Transverse colon (tissue), 4 donors: ENCODE results near the gene KAT7. TPM values are rescaled to one million over a fixed set of nuclear protein-coding genes. Genes with fewer than 3 reads are reported as not detected.

Experiments used
- DNase-seq: peaks from one replicate; pipeline ENCODE4 v3.0.0-alpha.2; 2019
- H3K27ac ChIP-seq, 4 donors: fragments of 200-600 bp; sonication (generic); 2 replicates each; pipeline ENCODE4 v1.5.1; 2016 to 2018; ENCODE audit warnings: inconsistent platforms in 4 of 4
- H3K27me3 ChIP-seq: fragments of 200-600 bp; sonication (generic); 2 replicates; pipeline ENCODE4 v1.5.1; 2017; ENCODE audit warnings: inconsistent platforms
- H3K36me3 ChIP-seq, 4 donors: fragments of 200-600 bp; sonication (generic); 2 replicates each; pipeline ENCODE4 v1.5.1; 2017 to 2019; ENCODE audit warnings: inconsistent platforms in 4 of 4
- H3K4me1 ChIP-seq, 4 donors: fragments of 200-600 bp; sonication (generic); 2 replicates each; pipeline ENCODE4 v1.5.1; 2017 to 2020; ENCODE audit warnings: inconsistent platforms in 4 of 4
- H3K4me3 ChIP-seq, 4 donors: fragments of 200-600 bp; sonication (generic); 1 replicate in 1 of 4; 2 replicates in 3 of 4; pipeline versions ENCODE4 v1.5.1 to v1.6.1; 2017 to 2019; ENCODE audit warnings: inconsistent platforms in 4 of 4
- H3K9me3 ChIP-seq, 2 donors: fragments of 200-600 bp; sonication (generic); 2 replicates each; pipeline ENCODE4 v1.5.1; 2017 to 2019; ENCODE audit warnings: inconsistent platforms in 2 of 2
- EP300 ChIP-seq: sonication (generic); formaldehyde crosslinking; IDR thresholded peaks from one replicate; pipeline ENCODE4 v1.6.1; 2017; ENCODE audit warnings: antibody characterized with exemption, low read depth
- POLR2A ChIP-seq: fragments of 450-650 bp; IDR thresholded peaks from one replicate; pipeline ENCODE4 v1.6.1; 2016; ENCODE audit warnings: antibody characterized with exemption, mild to moderate bottlenecking, moderate library complexity
- POLR2AphosphoS5 ChIP-seq, 3 donors: sonication (generic); formaldehyde crosslinking; IDR thresholded peaks; one replicate each; pipeline ENCODE4 v1.6.1; 2016; ENCODE audit warnings: antibody characterized with exemption in 3 of 3
- WGBS, 2 donors: methylation state at CpG; one replicate each; pipeline ENCODE4 v1.1.5; 2018; ENCODE audit warnings: low coverage in 1 of 2; 5-methylcytosine and 5-hydroxymethylcytosine counted together
- in situ Hi-C, 4 donors: fragments of 200-750 bp; cut with MboI; loops; one replicate each; pipeline versions ENCODE4 v1.15.0 to v1.15.1; 2017; ENCODE audit warnings: low sequenced_read_pairs in 3 of 4, low pct_ligation_motif_present in 1 of 4, low pct_unique_long_range_greater_than_20kb in 1 of 4
- intact Hi-C: fragments of 100-400 bp; cut with DNase I; formaldehyde crosslinking; loops from one replicate; pipeline ENCODE4 v1.15.1; 2023; ENCODE audit warnings: low total_unique reads
- total RNA-seq, 4 donors: library from RNA; depleted of rRNA; stranded (reverse); fragments of >200 nt; gene quantifications; one replicate each; pipeline ENCODE4 v1.1.0, GENCODE V29; 2016
- TF ChIP-seq, protein P1 (sequence below), 5 experiments: fragments of 200-600 bp in 3 of 5; fragments of 450-650 bp in 2 of 5; sonication (generic) in 3 of 5; IDR thresholded peaks; 1 replicate in 2 of 5; 2 replicates in 3 of 5; pipeline ENCODE4 v1.5.1; 2016 to 2017; ENCODE audit warnings: antibody characterized with exemption in 5 of 5, inconsistent platforms in 3 of 5, mild to moderate bottlenecking in 2 of 5, moderate library complexity in 1 of 5

The KAT7 gene
- total RNA-seq, 4 donors from 2014 or later, result 21.3 to 54.2 (median 32.8) TPM

GRCh38 chr17:49832840-49833599, 44.5 kb downstream of the KAT7 start:
- DNase-seq, result no peak
- intact Hi-C loops, result no loop called here
- no peaks in the 10 kb centered on the region for H3K9me3 ChIP-seq
- no peak overlapping the region for H3K4me3 ChIP-seq
- no peak overlapping the region for H3K27ac ChIP-seq
- in situ Hi-C loops, result no loop called here
- H3K4me1 ChIP-seq, result peaks cover 0 to 17% (median 9%) of the 10 kb centered on the region in 4 donors
- 72 to 80% methylated on average over 3 to 7 of the region's 7 CpGs for WGBS, 2 donors
- TF ChIP-seq, protein P1, sequence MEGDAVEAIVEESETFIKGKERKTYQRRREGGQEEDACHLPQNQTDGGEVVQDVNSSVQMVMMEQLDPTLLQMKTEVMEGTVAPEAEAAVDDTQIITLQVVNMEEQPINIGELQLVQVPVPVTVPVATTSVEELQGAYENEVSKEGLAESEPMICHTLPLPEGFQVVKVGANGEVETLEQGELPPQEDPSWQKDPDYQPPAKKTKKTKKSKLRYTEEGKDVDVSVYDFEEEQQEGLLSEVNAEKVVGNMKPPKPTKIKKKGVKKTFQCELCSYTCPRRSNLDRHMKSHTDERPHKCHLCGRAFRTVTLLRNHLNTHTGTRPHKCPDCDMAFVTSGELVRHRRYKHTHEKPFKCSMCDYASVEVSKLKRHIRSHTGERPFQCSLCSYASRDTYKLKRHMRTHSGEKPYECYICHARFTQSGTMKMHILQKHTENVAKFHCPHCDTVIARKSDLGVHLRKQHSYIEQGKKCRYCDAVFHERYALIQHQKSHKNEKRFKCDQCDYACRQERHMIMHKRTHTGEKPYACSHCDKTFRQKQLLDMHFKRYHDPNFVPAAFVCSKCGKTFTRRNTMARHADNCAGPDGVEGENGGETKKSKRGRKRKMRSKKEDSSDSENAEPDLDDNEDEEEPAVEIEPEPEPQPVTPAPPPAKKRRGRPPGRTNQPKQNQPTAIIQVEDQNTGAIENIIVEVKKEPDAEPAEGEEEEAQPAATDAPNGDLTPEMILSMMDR (IDR thresholded peaks at IDR 0.05), result no peak
- TF ChIP-seq POLR2AphosphoS5 (IDR thresholded peaks at IDR 0.05), result peak in 1 of 3 donors; percentile 6
- TF ChIP-seq POLR2A, result no peak
- no peaks in the 10 kb centered on the region for H3K27me3 ChIP-seq
- peaks cover 0 to 8% (median 2%) of the 10 kb centered on the region in 4 donors for H3K36me3 ChIP-seq

GRCh38 chr17:49834118-49834743, 45.8 kb downstream of the KAT7 start:
- no peaks in the 10 kb centered on the region for H3K9me3 ChIP-seq
- no peaks in the 10 kb centered on the region for H3K27me3 ChIP-seq
- 98% methylated on average over 6 to 19 of the region's 19 CpGs for WGBS, 2 donors
- no peak for TF ChIP-seq POLR2AphosphoS5 (IDR thresholded peaks at IDR 0.05)
- TF ChIP-seq POLR2A, result no peak
- TF ChIP-seq, protein P1 (IDR thresholded peaks at IDR 0.05), result no peak
- TF ChIP-seq EP300, result no peak
- no peak overlapping the region for H3K27ac ChIP-seq
- intact Hi-C loops (no loop called here), in situ Hi-C loops (no loop called here)
- H3K4me3 ChIP-seq, result no peak overlapping the region
- H3K36me3 ChIP-seq, result peaks cover 0 to 5% (median under 1%) of the 10 kb centered on the region in 4 donors
- peaks cover 0 to 17% (median 9%) of the 10 kb centered on the region in 4 donors for H3K4me1 ChIP-seq
- DNase-seq, result no peak

DNA sequence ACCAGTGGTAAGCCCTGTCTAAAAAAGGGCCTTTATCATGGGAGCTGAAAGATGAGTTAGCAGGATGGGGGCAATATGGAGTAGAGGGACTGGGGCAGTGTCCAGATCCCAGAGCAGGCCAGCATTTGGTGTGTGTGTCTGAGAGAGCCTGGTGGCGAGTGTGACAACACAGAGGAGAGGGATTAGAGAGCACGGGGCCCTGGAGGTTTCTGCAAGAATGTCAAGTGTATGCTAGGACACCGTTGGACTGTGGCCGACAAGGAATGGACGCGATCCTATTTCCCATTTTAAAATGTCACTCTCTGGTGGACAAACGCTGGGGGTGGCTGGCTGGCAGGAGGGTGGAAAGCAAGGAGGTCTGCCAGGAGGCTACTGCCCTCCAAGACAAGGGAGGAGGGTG, 47.0 kb downstream of the KAT7 start:
- H3K27me3 ChIP-seq, result no peaks in the 10 kb centered on the region
- H3K4me3 ChIP-seq, result no peak overlapping the region
- DNase-seq, result no peak
- 90 to 92% methylated on average over 7 of the region's 7 CpGs for WGBS, 2 donors
- TF ChIP-seq POLR2A, result no peak
- no peak for TF ChIP-seq POLR2AphosphoS5 (IDR thresholded peaks at IDR 0.05)
- TF ChIP-seq EP300, result no peak
- TF ChIP-seq, protein P1 (IDR thresholded peaks at IDR 0.05), result no peak
- no peaks in the 10 kb centered on the region for H3K9me3 ChIP-seq
- in situ Hi-C loops, result no loop called here
- H3K27ac ChIP-seq, result no peak overlapping the region
- peaks cover 0 to 17% (median 9%) of the 10 kb centered on the region in 4 donors for H3K4me1 ChIP-seq
- H3K36me3 ChIP-seq, result peaks cover 0 to 5% (median 0%) of the 10 kb centered on the region in 4 donors
- intact Hi-C loops, result no loop called here

DNA sequence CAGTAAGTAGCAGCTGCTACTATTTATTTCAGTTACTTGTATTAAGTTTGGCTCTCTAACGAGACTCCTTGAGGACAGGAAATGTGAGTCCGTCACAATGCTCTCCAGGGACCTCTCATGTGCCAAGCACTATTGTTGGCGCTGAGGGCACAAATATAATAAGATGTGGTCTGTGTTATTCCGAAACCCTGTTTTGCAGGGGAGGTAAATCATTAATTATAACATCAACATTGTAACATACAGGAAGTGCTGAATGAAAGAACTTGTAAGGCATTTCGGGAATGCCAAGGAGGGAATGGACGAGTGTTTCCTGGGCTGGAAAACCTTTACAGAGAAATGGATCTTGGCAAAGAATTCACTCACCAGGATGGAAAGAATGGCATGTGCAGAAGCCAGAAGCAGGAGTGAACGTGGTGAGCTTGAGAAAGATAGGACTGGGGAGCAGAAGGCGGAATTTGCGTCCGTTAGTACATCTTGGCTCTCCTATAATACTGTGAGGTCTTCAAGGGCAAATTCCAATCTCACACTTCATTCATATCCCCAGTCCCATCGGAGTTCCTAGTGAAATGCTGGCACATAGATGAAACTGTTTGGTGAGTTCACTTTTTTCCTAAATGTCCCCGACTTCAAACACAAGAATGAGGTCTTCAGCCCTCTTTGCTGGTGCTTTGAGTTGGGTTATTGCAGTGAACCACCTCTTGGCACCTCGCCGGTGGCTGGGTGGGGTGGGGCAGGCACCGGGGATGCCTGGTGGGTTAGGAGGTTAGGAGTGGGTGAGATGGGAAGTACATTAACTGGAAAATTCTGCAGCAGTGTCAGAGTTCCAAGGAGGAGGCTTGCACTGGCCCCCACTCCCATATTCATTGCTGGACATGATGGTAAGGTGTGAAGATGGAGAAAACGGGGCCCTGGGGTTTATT, 47.9 kb downstream of the KAT7 start:
- no peaks in the 10 kb centered on the region for H3K9me3 ChIP-seq
- peak overlapping the region in 1 of 4 donors; percentile 18 for H3K27ac ChIP-seq
- H3K4me3 ChIP-seq, result no peak overlapping the region
- H3K4me1 ChIP-seq, result peaks cover 0 to 17% (median 9%) of the 10 kb centered on the region in 4 donors
- no peak for DNase-seq
- H3K36me3 ChIP-seq, result peaks cover 0 to 5% (median 0%) of the 10 kb centered on the region in 4 donors
- TF ChIP-seq POLR2AphosphoS5 (IDR thresholded peaks at IDR 0.05) (peak in 1 of 3 donors; percentile 4), POLR2A (no peak)
- intact Hi-C loops (no loop called here), in situ Hi-C loops (no loop called here)
- no peaks in the 10 kb centered on the region for H3K27me3 ChIP-seq
- WGBS, 2 donors, result 39 to 46% methylated on average over 8 to 16 of the region's 16 CpGs
